ENCODE data around the gene GALC.

DNA sequence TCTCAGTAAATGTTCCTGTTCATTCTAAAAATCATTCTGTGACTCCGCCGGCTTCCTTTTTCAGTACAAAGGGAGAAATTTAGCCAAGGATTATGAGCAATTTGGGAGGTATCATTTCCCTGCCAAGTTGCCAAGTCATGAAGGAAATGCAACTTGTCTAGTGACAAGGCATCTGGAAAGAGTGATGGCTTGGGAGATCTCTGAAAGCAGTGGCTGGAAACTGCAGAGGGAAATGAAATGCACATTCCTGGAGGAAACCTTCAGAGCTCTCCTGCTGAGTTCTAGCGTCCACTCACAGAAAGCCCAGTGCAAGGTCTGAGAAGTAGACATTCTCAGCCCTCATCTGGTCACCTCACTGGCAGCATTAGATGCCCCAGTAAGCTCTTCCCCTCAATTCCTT lies 91.7 kb downstream of the GALC start:
- TF ChIP-seq, protein P1, sequence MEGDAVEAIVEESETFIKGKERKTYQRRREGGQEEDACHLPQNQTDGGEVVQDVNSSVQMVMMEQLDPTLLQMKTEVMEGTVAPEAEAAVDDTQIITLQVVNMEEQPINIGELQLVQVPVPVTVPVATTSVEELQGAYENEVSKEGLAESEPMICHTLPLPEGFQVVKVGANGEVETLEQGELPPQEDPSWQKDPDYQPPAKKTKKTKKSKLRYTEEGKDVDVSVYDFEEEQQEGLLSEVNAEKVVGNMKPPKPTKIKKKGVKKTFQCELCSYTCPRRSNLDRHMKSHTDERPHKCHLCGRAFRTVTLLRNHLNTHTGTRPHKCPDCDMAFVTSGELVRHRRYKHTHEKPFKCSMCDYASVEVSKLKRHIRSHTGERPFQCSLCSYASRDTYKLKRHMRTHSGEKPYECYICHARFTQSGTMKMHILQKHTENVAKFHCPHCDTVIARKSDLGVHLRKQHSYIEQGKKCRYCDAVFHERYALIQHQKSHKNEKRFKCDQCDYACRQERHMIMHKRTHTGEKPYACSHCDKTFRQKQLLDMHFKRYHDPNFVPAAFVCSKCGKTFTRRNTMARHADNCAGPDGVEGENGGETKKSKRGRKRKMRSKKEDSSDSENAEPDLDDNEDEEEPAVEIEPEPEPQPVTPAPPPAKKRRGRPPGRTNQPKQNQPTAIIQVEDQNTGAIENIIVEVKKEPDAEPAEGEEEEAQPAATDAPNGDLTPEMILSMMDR (optimal IDR thresholded peaks at IDR 0.05 in 1 of 3, IDR thresholded peaks at IDR 0.05 in 1 of 3, conservative IDR thresholded peaks at IDR 0.05 in 1 of 3; ENCODE audit: extremely low read depth in 1 of 3, insufficient read depth in 2 of 3, low read length in 3 of 3) = no peak
- TF ChIP-seq EZH2 (IDR thresholded peaks at IDR 0.05; ENCODE audit: low read length) = no peak
